HepG2 (cell line): Measurements from ENCODE around the gene ELK1. TPM values are rescaled to one million over a fixed set of nuclear protein-coding genes. Genes with fewer than 3 reads are reported as not detected.
A peak's percentile ranks its signal among the peaks of the same experiment; 100 is the strongest.

Experiments
- ATF7-NPFF ChIP-seq: sonication (generic); formaldehyde crosslinking; IDR thresholded peaks from 2 replicates; pipeline ENCODE4 v1.8.1; 2023; ENCODE audit warnings: mild to moderate bottlenecking, low read depth, missing genetic modification reagents, moderate library complexity
- GTF2F1 ChIP-seq: fragments of 150-350 bp; IDR thresholded peaks from 2 replicates; pipeline ENCODE4 v1.6.1; 2014; ENCODE audit warnings: low read length
- RAD21 ChIP-seq: fragments of 450-650 bp; formaldehyde crosslinking; IDR thresholded peaks from 2 replicates; pipeline ENCODE4 v1.5.0; 2020; ENCODE audit warnings: mild to moderate bottlenecking
- RBM39 ChIP-seq: fragments of 200-400 bp; formaldehyde crosslinking; IDR thresholded peaks from one replicate; pipeline ENCODE4 v1.6.1; 2018; ENCODE audit warnings: antibody characterized with exemption, mild to moderate bottlenecking, low read depth, low read length; ENCODE audit not compliant: poor library complexity, severe bottlenecking
- TCF7 ChIP-seq: sonication (generic); IDR thresholded peaks from 2 replicates; pipeline ENCODE4 v1.6.1; 2016; ENCODE audit warnings: antibody characterized with exemption, low read depth
- TOE1 ChIP-seq: sonication (generic); formaldehyde crosslinking; IDR thresholded peaks from 2 replicates; pipeline ENCODE4 v1.4.0; 2020; ENCODE audit warnings: mild to moderate bottlenecking, missing genetic modification reagents
- XRCC5 ChIP-seq: fragments of 200-400 bp; formaldehyde crosslinking; optimal IDR thresholded peaks from 2 replicates; pipeline ENCODE3; 2017; ENCODE audit warnings: mild to moderate bottlenecking, low read length
- ZFP91 ChIP-seq: sonication (generic); formaldehyde crosslinking; IDR thresholded peaks from 2 replicates; pipeline ENCODE4 v1.9.0; 2022; ENCODE audit warnings: missing genetic modification reagents, mild to moderate bottlenecking, borderline replicate concordance
- ZFY ChIP-seq: sonication (generic); formaldehyde crosslinking; IDR thresholded peaks from 2 replicates; pipeline ENCODE4 v1.4.0; 2020; ENCODE audit warnings: missing genetic modification reagents
- ZMAT3 ChIP-seq: sonication (generic); formaldehyde crosslinking; conservative IDR thresholded peaks from 2 replicates; pipeline ENCODE4 v1.7.0; 2021; ENCODE audit warnings: missing genetic modification reagents
- ZNF703 ChIP-seq: sonication (generic); formaldehyde crosslinking; IDR thresholded peaks from 2 replicates; pipeline ENCODE4 v1.5.1; 2020; ENCODE audit warnings: missing genetic modification reagents, mild to moderate bottlenecking, moderate library complexity, borderline replicate concordance
- ZNF704 ChIP-seq: sonication (generic); formaldehyde crosslinking; IDR thresholded peaks from 2 replicates; pipeline ENCODE4 v1.8.1; 2023; ENCODE audit warnings: mild to moderate bottlenecking, inconsistent platforms, moderate library complexity, missing genetic modification reagents, borderline replicate concordance
- polyA plus RNA-seq, 8 experiments: library from polyadenylated mRNA; depleted of rRNA in 3 of 8; stranded (reverse) in 7 of 8; unstranded in 1 of 8; fragments of >200 nt; fragmentation: Illumina TruSeq in 4 of 8; extraction: Trizol in 4 of 8; gene quantifications; 2 replicates each; pipeline versions ENCODE4 v1.2.1 to v1.2.3, GENCODE V29; 2011 to 2016; ENCODE audit warnings: low read depth in 4 of 8, missing spikeins in 1 of 8, mixed read lengths in 1 of 8; ENCODE audit not compliant: insufficient read depth in 1 of 8
- total RNA-seq, 5 experiments: library from RNA; depleted of rRNA; stranded (reverse); fragments of >200 nt; fragmentation: Illumina TruSeq; extraction: Trizol; gene quantifications; 2 replicates each; pipeline ENCODE4 v1.2.3, GENCODE V29; 2016; ENCODE audit warnings: low read depth in 1 of 5
- TF ChIP-seq, protein P1 (sequence below): sonication (generic); formaldehyde crosslinking; IDR thresholded peaks from 2 replicates; pipeline ENCODE4 v1.8.1; 2023; ENCODE audit warnings: missing genetic modification reagents, inconsistent platforms, borderline replicate concordance
- TF ChIP-seq, protein P2 (sequence below): sonication (generic); formaldehyde crosslinking; IDR thresholded peaks from 2 replicates; pipeline ENCODE4 v1.4.0; 2020; ENCODE audit warnings: missing genetic modification reagents
- TF ChIP-seq, protein P3 (sequence below): sonication (generic); formaldehyde crosslinking; IDR thresholded peaks from 2 replicates; pipeline ENCODE4 v1.4.0; 2020; ENCODE audit warnings: mild to moderate bottlenecking, missing genetic modification reagents, borderline replicate concordance

ELK1 gene
- total and polyA plus RNA-seq, 2 of the 13 experiments (the other 11 are each of a cell fraction or from before 2014, with no cell fraction given): 4.3 to 7.2 TPM

DNA sequence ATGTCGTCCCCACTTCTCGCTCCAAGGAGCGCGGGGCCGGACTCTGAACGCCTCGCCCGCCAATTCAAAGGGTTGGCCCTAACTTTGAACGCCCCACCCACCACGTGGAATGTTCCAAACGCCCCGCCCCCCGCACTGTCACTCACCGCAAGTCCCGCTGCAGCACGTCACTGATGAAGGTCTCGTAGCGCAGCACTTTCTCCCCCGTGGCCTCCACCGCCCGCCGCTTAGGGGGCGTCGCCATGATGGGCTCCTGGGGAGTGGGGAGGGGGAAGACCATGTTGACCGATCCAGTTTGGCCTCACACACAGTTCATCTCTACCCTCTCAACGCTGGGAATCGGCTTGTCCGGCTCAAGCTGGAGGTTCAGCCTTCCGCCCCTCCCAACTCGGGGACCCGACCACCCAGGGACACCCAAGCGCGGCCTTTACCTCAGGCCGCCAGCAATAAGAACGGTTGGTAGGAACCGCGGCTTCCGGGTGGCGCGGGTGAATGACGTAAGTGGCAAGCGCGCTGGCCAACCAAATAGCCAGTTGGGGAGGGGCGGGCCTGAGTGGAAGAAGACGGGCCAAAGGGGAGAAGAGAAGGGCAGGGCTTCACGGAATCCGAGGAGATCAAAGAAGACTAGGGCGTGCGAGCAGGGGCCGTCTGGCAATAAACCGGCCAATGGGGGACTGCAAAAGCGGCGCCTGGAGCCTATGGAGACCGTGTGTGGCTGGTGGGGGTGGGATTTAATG, 8.5 kb upstream of the ELK1 start, which contains the start of gene UXT (continued):
- TF ChIP-seq, protein P1, sequence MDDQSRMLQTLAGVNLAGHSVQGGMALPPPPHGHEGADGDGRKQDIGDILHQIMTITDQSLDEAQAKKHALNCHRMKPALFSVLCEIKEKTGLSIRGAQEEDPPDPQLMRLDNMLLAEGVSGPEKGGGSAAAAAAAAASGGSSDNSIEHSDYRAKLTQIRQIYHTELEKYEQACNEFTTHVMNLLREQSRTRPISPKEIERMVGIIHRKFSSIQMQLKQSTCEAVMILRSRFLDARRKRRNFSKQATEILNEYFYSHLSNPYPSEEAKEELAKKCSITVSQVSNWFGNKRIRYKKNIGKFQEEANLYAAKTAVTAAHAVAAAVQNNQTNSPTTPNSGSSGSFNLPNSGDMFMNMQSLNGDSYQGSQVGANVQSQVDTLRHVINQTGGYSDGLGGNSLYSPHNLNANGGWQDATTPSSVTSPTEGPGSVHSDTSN (CRISPR knock-in tag): no peak
- TF ChIP-seq ZMAT3 (CRISPR knock-in tag) (no peak), ATF7-NPFF (CRISPR knock-in tag) (no peak), RAD21 (CRISPR knock-in tag) (no peak), TCF7 (peak; percentile 64), TOE1 (no peak), RBM39 (no peak), XRCC5 (no peak), ZFY (peak; percentile 91), ZNF703 (CRISPR knock-in tag) (no peak), GTF2F1 (no peak), ZFP91 (CRISPR knock-in tag) (peak; percentile 71; the same call in 1 of the 2 replicates), ZNF704 (CRISPR knock-in tag) (peak; percentile 91; the same call in 1 of the 2 replicates)
- TF ChIP-seq, protein P2, sequence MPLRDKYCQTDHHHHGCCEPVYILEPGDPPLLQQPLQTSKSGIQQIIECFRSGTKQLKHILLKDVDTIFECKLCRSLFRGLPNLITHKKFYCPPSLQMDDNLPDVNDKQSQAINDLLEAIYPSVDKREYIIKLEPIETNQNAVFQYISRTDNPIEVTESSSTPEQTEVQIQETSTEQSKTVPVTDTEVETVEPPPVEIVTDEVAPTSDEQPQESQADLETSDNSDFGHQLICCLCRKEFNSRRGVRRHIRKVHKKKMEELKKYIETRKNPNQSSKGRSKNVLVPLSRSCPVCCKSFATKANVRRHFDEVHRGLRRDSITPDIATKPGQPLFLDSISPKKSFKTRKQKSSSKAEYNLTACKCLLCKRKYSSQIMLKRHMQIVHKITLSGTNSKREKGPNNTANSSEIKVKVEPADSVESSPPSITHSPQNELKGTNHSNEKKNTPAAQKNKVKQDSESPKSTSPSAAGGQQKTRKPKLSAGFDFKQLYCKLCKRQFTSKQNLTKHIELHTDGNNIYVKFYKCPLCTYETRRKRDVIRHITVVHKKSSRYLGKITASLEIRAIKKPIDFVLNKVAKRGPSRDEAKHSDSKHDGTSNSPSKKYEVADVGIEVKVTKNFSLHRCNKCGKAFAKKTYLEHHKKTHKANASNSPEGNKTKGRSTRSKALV (CRISPR knock-in tag): no peak
- TF ChIP-seq, protein P3, sequence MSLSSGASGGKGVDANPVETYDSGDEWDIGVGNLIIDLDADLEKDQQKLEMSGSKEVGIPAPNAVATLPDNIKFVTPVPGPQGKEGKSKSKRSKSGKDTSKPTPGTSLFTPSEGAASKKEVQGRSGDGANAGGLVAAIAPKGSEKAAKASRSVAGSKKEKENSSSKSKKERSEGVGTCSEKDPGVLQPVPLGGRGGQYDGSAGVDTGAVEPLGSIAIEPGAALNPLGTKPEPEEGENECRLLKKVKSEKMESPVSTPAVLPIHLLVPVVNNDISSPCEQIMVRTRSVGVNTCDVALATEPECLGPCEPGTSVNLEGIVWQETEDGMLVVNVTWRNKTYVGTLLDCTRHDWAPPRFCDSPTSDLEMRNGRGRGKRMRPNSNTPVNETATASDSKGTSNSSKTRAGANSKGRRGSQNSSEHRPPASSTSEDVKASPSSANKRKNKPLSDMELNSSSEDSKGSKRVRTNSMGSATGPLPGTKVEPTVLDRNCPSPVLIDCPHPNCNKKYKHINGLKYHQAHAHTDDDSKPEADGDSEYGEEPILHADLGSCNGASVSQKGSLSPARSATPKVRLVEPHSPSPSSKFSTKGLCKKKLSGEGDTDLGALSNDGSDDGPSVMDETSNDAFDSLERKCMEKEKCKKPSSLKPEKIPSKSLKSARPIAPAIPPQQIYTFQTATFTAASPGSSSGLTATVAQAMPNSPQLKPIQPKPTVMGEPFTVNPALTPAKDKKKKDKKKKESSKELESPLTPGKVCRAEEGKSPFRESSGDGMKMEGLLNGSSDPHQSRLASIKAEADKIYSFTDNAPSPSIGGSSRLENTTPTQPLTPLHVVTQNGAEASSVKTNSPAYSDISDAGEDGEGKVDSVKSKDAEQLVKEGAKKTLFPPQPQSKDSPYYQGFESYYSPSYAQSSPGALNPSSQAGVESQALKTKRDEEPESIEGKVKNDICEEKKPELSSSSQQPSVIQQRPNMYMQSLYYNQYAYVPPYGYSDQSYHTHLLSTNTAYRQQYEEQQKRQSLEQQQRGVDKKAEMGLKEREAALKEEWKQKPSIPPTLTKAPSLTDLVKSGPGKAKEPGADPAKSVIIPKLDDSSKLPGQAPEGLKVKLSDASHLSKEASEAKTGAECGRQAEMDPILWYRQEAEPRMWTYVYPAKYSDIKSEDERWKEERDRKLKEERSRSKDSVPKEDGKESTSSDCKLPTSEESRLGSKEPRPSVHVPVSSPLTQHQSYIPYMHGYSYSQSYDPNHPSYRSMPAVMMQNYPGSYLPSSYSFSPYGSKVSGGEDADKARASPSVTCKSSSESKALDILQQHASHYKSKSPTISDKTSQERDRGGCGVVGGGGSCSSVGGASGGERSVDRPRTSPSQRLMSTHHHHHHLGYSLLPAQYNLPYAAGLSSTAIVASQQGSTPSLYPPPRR (CRISPR knock-in tag): no peak
